Activated CD4-positive, alpha-beta T cell treated with anti-CD3 and anti-CD28 coated beads, Interleukin-2, amount 50 U/mL, for 16 hours (primary cell): ENCODE results near the gene CBX1.

Experiments used
- DNase-seq: peaks from one replicate; pipeline ENCODE4 v3.0.0-alpha.2; 2020

CBX1 gene

DNA sequence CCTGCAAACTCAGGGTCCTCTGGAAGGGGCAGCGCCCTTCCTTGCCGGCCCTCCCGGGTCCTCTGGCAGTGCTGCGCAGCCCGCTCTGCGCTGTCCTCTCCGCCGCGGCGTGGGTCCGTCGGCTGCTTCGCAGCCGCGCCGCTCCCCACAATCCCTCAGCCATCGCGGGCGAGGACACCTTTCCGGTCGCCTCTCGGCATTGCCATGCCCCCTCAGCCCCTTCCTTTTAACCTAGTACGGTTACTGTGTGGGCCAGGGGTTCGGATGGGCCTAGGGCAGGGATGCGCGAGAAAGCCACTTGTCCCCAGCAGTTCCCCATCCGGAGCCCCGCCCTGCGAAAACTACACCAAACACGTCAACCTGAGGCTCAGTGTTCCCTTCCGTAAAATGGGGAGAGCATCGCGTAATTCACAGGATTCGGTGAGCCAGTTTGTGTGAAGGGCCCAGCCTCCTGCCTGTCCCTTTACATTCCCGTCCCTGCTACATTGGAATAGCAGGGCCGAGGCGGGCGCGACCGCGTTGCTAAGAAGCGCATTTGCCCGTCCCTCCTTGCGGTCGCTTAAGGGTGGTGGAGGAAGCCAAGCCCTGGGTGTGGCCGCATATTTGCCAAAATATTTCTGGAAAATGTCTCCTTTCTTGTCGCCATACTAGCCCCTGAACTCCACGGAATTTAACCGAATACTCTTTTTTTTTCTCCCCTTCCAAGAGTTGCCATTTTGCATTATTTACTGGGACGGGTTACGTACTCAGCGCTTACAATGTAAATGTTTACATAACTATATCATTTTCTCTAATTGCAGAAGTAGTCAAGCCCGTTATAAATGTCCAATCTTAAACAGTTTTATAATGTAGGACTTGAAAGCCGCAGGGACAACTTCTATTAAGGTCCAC, 76.9 kb downstream of the CBX1 start:
- peak; percentile 59 for DNase-seq

- peak; percentile 70 for DNase-seq
Observed at GRCh38 chr17:48023400-48024148, 77.7 kb downstream of the CBX1 start.

DNA sequence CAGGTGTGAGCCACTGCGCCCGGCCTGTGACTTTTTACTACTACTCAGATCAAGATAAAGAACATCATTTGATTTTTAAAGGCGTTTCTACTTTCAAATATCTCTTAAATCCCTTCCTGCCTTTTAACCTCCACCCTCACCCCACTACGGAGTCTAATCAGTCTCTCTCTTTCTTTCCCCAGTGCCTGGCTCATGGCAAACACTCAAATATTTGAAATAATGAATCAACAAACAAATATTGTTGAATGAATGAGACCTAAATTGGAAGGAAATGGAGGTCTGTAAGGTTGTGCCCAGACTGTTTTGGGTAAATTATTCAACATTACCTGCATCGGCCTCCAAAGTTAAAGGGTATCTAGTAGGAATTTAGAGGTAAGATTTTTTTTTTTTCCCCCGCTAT, 78.4 kb downstream of the CBX1 start:
- DNase-seq: no peak

- DNase-seq: no peak
Observed at GRCh38 chr17:48021934-48022333, 79.3 kb downstream of the CBX1 start.
